HAP-1 (cell line): ENCODE measurements around the gene HNRNPH3.
A peak's percentile ranks its signal among the peaks of the same experiment; 100 is the strongest.
"Not testable (repeated sequence)": the region's sequence is repeated elsewhere in the genome, so short reads cannot be mapped to it uniquely, and the experiment has no call there.

Experiments
- DNase-seq, 2 experiments: peaks; one replicate each; pipeline ENCODE4 v3.0.0-alpha.2; 2016 to 2020; ENCODE audit warnings: low spot score in 2 of 2
- H3K27me3 ChIP-seq: fragments of 250-450 bp; sonication (Bioruptor Pico); 2 replicates; pipeline ENCODE4 v1.5.1; 2020; ENCODE audit warnings: low read depth, mild to moderate bottlenecking, moderate library complexity
- H3K36me3 ChIP-seq: fragments of 250-450 bp; sonication (Bioruptor Pico); replicated peaks from 2 replicates; pipeline ENCODE4 v1.5.1; 2020; ENCODE audit warnings: mild to moderate bottlenecking
- H3K4me1 ChIP-seq: fragments of 250-450 bp; sonication (Bioruptor Pico); 2 replicates; pipeline ENCODE4 v1.5.1; 2020; ENCODE audit warnings: mild to moderate bottlenecking
- H3K4me3 ChIP-seq: fragments of 250-450 bp; sonication (Bioruptor Pico); 2 replicates; pipeline ENCODE4 v1.5.1; 2020; ENCODE audit warnings: mild to moderate bottlenecking, moderate library complexity
- H3K9me3 ChIP-seq: fragments of 250-450 bp; sonication (Bioruptor Pico); 2 replicates; pipeline ENCODE4 v1.5.1; 2020; ENCODE audit warnings: mild to moderate bottlenecking, moderate library complexity
- in situ Hi-C: fragments of 300-500 bp; cut with MboI; formaldehyde crosslinking; loops from 3 replicates; pipeline ENCODE4 v1.14.3; 2020; ENCODE audit warnings: low sequenced_read_pairs, inconsistent platforms, mixed read lengths

HNRNPH3 gene

GRCh38 chr10:68314930-68315329, 16.9 kb upstream of the HNRNPH3 start:
- H3K4me1 ChIP-seq, H3K9me3 ChIP-seq, H3K27me3 ChIP-seq, DNase-seq, H3K36me3 ChIP-seq, in situ Hi-C loops, H3K4me3 ChIP-seq: not testable (repeated sequence)

- H3K9me3 ChIP-seq = no peaks in the 10 kb centered on the region
- no peak overlapping the region for H3K4me3 ChIP-seq
- no peaks in the 10 kb centered on the region for H3K36me3 ChIP-seq
- no peaks in the 10 kb centered on the region for H3K4me1 ChIP-seq
- no peak for DNase-seq
- no peaks in the 10 kb centered on the region for H3K27me3 ChIP-seq
- in situ Hi-C loops = no loop called here
These were observed 16.3 kb upstream of the HNRNPH3 start for GRCh38 chr10:68315582-68315981.

GRCh38 chr10:68318331-68319059, 13.4 kb upstream of the HNRNPH3 start:
- Histone ChIP-seq H3K9me3 (no peaks in the 10 kb centered on the region), H3K4me1 (no peaks in the 10 kb centered on the region), H3K27me3 (no peaks in the 10 kb centered on the region), H3K36me3 (no peaks in the 10 kb centered on the region), H3K4me3 (no peak overlapping the region)
- no peak for DNase-seq
- in situ Hi-C loops = no loop called here

- peaks cover 17% of the 10 kb centered on the region for H3K4me1 ChIP-seq
- in situ Hi-C loops = not testable (repeated sequence)
These were observed 7.5 kb upstream of the HNRNPH3 start for GRCh38 chr10:68324396-68324795.

GRCh38 chr10:68327889-68328786, 3.7 kb upstream of the HNRNPH3 start:
- no peak overlapping the region for H3K4me3 ChIP-seq
- peaks cover 8% of the 10 kb centered on the region for H3K36me3 ChIP-seq
- H3K4me1 ChIP-seq = peaks cover 29% of the 10 kb centered on the region
- no peaks in the 10 kb centered on the region for H3K27me3 ChIP-seq
- H3K9me3 ChIP-seq = no peaks in the 10 kb centered on the region
- peak; percentile 35 to 87 for DNase-seq
- in situ Hi-C loops = no loop called here

More at GRCh38 chr10:68324396-68324795, 7.5 kb upstream of the HNRNPH3 start:
- not testable (repeated sequence) for H3K36me3 ChIP-seq, DNase-seq, H3K9me3 ChIP-seq, H3K4me3 ChIP-seq, H3K27me3 ChIP-seq

GRCh38 chr10:68329506-68329861, 2.4 kb upstream of the HNRNPH3 start:
- peaks cover 29% of the 10 kb centered on the region for H3K4me1 ChIP-seq
- in situ Hi-C loops = no loop called here

GRCh38 chr10:68330852-68331454, 911 bp upstream of the HNRNPH3 start:
- H3K36me3 ChIP-seq = peaks cover 21% of the 10 kb centered on the region
- in situ Hi-C loops = no loop called here
- H3K4me3 ChIP-seq = peak overlapping the region; percentile 98
- DNase-seq = no peak
- no peaks in the 10 kb centered on the region for H3K9me3 ChIP-seq
- H3K27me3 ChIP-seq = no peaks in the 10 kb centered on the region
- peaks cover 37% of the 10 kb centered on the region for H3K4me1 ChIP-seq

More at GRCh38 chr10:68329506-68329861, 2.4 kb upstream of the HNRNPH3 start:
- peaks cover 15% of the 10 kb centered on the region for H3K36me3 ChIP-seq
- no peaks in the 10 kb centered on the region for H3K27me3 ChIP-seq
- H3K9me3 ChIP-seq = no peaks in the 10 kb centered on the region
- no peak for DNase-seq
- H3K4me3 ChIP-seq = no peak overlapping the region

- Histone ChIP-seq H3K4me3 (peak within 1 kb of the TSS; percentile 98), H3K27me3 (no peaks in the 10 kb centered on the region), H3K9me3 (no peaks in the 10 kb centered on the region), H3K36me3 (peaks cover 30% of the 10 kb centered on the region), H3K4me1 (peaks cover 41% of the 10 kb centered on the region)
- DNase-seq = peak; percentile 92 to 93
- in situ Hi-C loops = no loop called here
These were observed 594 bp downstream of the HNRNPH3 start, which contains the start of gene PBLD for GRCh38 chr10:68332259-68333057. Gene PBLD (minus strand): TSS chr10:68332928. CDS start chr10:68306844, 26,084 bp downstream.

GRCh38 chr10:68333058-68333395, 1.2 kb downstream of the HNRNPH3 start:
- in situ Hi-C loops = no loop called here
- peak overlapping the region; percentile 98 for H3K4me3 ChIP-seq
- peaks cover 37% of the 10 kb centered on the region for H3K4me1 ChIP-seq
- no peaks in the 10 kb centered on the region for H3K9me3 ChIP-seq
- peaks cover 33% of the 10 kb centered on the region for H3K36me3 ChIP-seq
- DNase-seq = no peak
- no peaks in the 10 kb centered on the region for H3K27me3 ChIP-seq

- Histone ChIP-seq H3K9me3 (no peaks in the 10 kb centered on the region), H3K36me3 (peaks cover 40% of the 10 kb centered on the region), H3K27me3 (no peaks in the 10 kb centered on the region), H3K4me1 (peaks cover 31% of the 10 kb centered on the region), H3K4me3 (peak overlapping the region; percentile 98)
- in situ Hi-C loops = no loop called here
- no peak for DNase-seq
These were observed 1.9 kb downstream of the HNRNPH3 start for GRCh38 chr10:68333440-68334431.

- DNase-seq = peak in 1 of 2 experiments; percentile 28
- in situ Hi-C loops = no loop called here
- peak overlapping the region; percentile 98 for H3K4me3 ChIP-seq
- H3K27me3 ChIP-seq = no peaks in the 10 kb centered on the region
- H3K9me3 ChIP-seq = no peaks in the 10 kb centered on the region
- H3K36me3 ChIP-seq = peaks cover 51% of the 10 kb centered on the region
- peaks cover 22% of the 10 kb centered on the region for H3K4me1 ChIP-seq
These were observed 3.0 kb downstream of the HNRNPH3 start for GRCh38 chr10:68334672-68335467.
